GM12878 (cell line): ENCODE measurements around the gene HMOX2. TPM values are rescaled to one million over a fixed set of nuclear protein-coding genes. Genes with fewer than 3 reads are reported as not detected.

ENCODE experiments used
- HDAC6 ChIP-seq: fragments of 200-600 bp; sonication (generic); IDR thresholded peaks from one replicate; pipeline ENCODE4 v1.8.0; 2017; ENCODE audit warnings: antibody characterized with exemption; ENCODE audit not compliant: unreplicated experiment
- PAX8 ChIP-seq: fragments of 450-650 bp; IDR thresholded peaks from 2 replicates; pipeline ENCODE4 v1.6.1; 2017; ENCODE audit warnings: mild to moderate bottlenecking, moderate library complexity
- POLR2A ChIP-seq: IDR thresholded peaks from 2 replicates; pipeline ENCODE4 v1.6.1; 2011; ENCODE audit warnings: low read depth, mild to moderate bottlenecking, low read length
- SKIL ChIP-seq: fragments of 450-650 bp; IDR thresholded peaks from 2 replicates; pipeline ENCODE4 v1.6.1; 2017; ENCODE audit warnings: mild to moderate bottlenecking, low read depth, inconsistent platforms; ENCODE audit not compliant: poor library complexity, severe bottlenecking
- SPI1 ChIP-seq: IDR thresholded peaks from 2 replicates; pipeline ENCODE4 v1.6.1; 2011; ENCODE audit warnings: low read depth, mild to moderate bottlenecking, low read length, moderate library complexity, borderline replicate concordance; ENCODE audit not compliant: insufficient read depth
- YBX1 ChIP-seq: fragments of 450-650 bp; IDR thresholded peaks from 2 replicates; pipeline ENCODE4 v1.6.1; 2016; ENCODE audit warnings: antibody characterized with exemption
- ZBTB40 ChIP-seq: fragments of 450-650 bp; IDR thresholded peaks from 2 replicates; pipeline ENCODE4 v1.6.1; 2016; ENCODE audit warnings: mild to moderate bottlenecking, moderate library complexity, borderline replicate concordance
- polyA plus RNA-seq, 11 experiments: library from polyadenylated mRNA; depleted of rRNA in 4 of 11; unstranded in 6 of 11; stranded (reverse) in 5 of 11; fragments of >200 nt; fragmentation: Nextera tagmentation in 4 of 11; fragmentation: Illumina TruSeq in 1 of 11; extraction: Ambion mirVana in 4 of 11; extraction: Trizol in 1 of 11; gene quantifications; 1 replicate in 1 of 11; 2 replicates in 10 of 11; pipeline versions ENCODE4 v1.2.1 to v1.2.3, GENCODE V29; 2011 to 2016; ENCODE audit warnings: inconsistent platforms in 2 of 11, missing spikeins in 2 of 11, low read depth in 1 of 11
- total RNA-seq, 4 experiments: library from RNA; depleted of rRNA in 3 of 4; stranded (reverse); fragments of >200 nt in 3 of 4; fragmentation: Illumina TruSeq in 1 of 4; extraction: Trizol in 1 of 4; gene quantifications; 2 replicates each; pipeline versions ENCODE4 v1.2.1 to v1.2.3, GENCODE V29; 2013 to 2021

Gene HMOX2
- total and polyA plus RNA-seq, 10 of the 15 experiments (the other 5 are each of a cell fraction or from before 2014, with no cell fraction given), result 26.4 to 111 (median 57.8) TPM

GRCh38 chr16:4510131-4510530 is 33.9 kb downstream of the HMOX2 start (continued):
- TF ChIP-seq HDAC6 (no peak), POLR2A (no peak), SKIL (no peak), SPI1 (no peak), ZBTB40 (no peak), PAX8 (no peak), YBX1 (no peak)
